Liver (tissue), 9 donors: ENCODE measurements around the gene NUP35. TPM values are rescaled to one million over a fixed set of nuclear protein-coding genes. Genes with fewer than 3 reads are reported as not detected.
"Not testable (repeated sequence)": the region's sequence is repeated elsewhere in the genome, so short reads cannot be mapped to it uniquely, and the experiment has no call there.

Source experiments
- DNase-seq: peaks from one replicate; pipeline ENCODE4 v3.0.0-alpha.2; 2017; ENCODE audit warnings: low spot score
- H3K27ac ChIP-seq, 2 donors: one replicate each; pipeline ENCODE4 v1.7.0; 2013; ENCODE audit warnings: inconsistent platforms in 2 of 2, low read length in 2 of 2, control low read depth in 1 of 2, low read depth in 1 of 2, mild to moderate bottlenecking in 1 of 2
- H3K27me3 ChIP-seq, 4 donors: one replicate each; pipeline versions ENCODE4 v1.6.1 to v1.7.0; 2013; ENCODE audit warnings: low read length in 3 of 4, inconsistent platforms in 1 of 4, mild to moderate bottlenecking in 1 of 4, moderate library complexity in 1 of 4; ENCODE audit not compliant: control insufficient read depth in 4 of 4, insufficient read depth in 4 of 4
- H3K36me3 ChIP-seq, 4 donors: one replicate each; pipeline versions ENCODE4 v1.6.1 to v1.7.0; 2013; ENCODE audit warnings: low read length in 3 of 4, mild to moderate bottlenecking in 3 of 4, low read depth in 1 of 4, moderate library complexity in 1 of 4; ENCODE audit not compliant: control insufficient read depth in 4 of 4, insufficient read depth in 3 of 4
- H3K4me1 ChIP-seq, 4 donors: one replicate each; pipeline versions ENCODE4 v1.6.1 to v1.7.0; 2013; ENCODE audit warnings: low read length in 3 of 4, mild to moderate bottlenecking in 3 of 4, moderate library complexity in 1 of 4; ENCODE audit not compliant: control insufficient read depth in 4 of 4, insufficient read depth in 4 of 4
- H3K4me3 ChIP-seq, 3 donors: one replicate each; pipeline versions ENCODE4 v1.6.1 to v1.7.0; 2013; ENCODE audit warnings: low read length in 3 of 3, control low read depth in 1 of 3, low read depth in 1 of 3, mild to moderate bottlenecking in 1 of 3
- H3K9ac ChIP-seq, 2 donors: one replicate each; pipeline ENCODE4 v1.7.0; 2013; ENCODE audit warnings: low read length in 2 of 2, mild to moderate bottlenecking in 2 of 2, moderate library complexity in 2 of 2, control low read depth in 1 of 2, low read depth in 1 of 2
- H3K9me3 ChIP-seq, 4 donors: one replicate each; pipeline versions ENCODE4 v1.6.1 to v1.7.0; 2013; ENCODE audit warnings: low read length in 3 of 4; ENCODE audit not compliant: control insufficient read depth in 4 of 4
- ATF3 ChIP-seq: IDR thresholded peaks from 2 replicates; pipeline ENCODE4 v1.6.1; 2016; ENCODE audit warnings: antibody characterized with exemption
- CTCF ChIP-seq: fragments of 150-350 bp; IDR thresholded peaks from 2 replicates; pipeline ENCODE4 v1.5.1; 2017; ENCODE audit warnings: improper control_type of control experiment, low read depth, low read length; ENCODE audit not compliant: missing input control
- EGR1 ChIP-seq, 2 donors: IDR thresholded peaks; 2 replicates each; pipeline ENCODE4 v1.6.1; 2016 to 2018; ENCODE audit warnings: antibody characterized with exemption in 2 of 2, low read depth in 2 of 2
- FOXA1 ChIP-seq: IDR thresholded peaks from 2 replicates; pipeline ENCODE4 v1.6.1; 2016; ENCODE audit warnings: antibody characterized with exemption
- FOXA2 ChIP-seq: IDR thresholded peaks from 2 replicates; pipeline ENCODE4 v1.6.1; 2016; ENCODE audit warnings: antibody characterized with exemption
- GABPA ChIP-seq, 2 donors: IDR thresholded peaks in 1 of 2; conservative IDR thresholded peaks in 1 of 2; 2 replicates each; pipeline ENCODE4 v1.6.1; 2016; ENCODE audit warnings: antibody characterized with exemption in 2 of 2, mild to moderate bottlenecking in 1 of 2, moderate library complexity in 1 of 2
- HNF4A ChIP-seq, 2 donors: conservative IDR thresholded peaks; 2 replicates each; pipeline ENCODE4 v1.6.1; 2016; ENCODE audit warnings: antibody characterized with exemption in 2 of 2, mild to moderate bottlenecking in 2 of 2
- HNF4G ChIP-seq: IDR thresholded peaks from 2 replicates; pipeline ENCODE4 v1.6.1; 2016; ENCODE audit warnings: antibody characterized with exemption
- JUND ChIP-seq, 2 donors: IDR thresholded peaks; 2 replicates each; pipeline ENCODE4 v1.6.1; 2016; ENCODE audit warnings: antibody characterized with exemption in 2 of 2
- MAX ChIP-seq: IDR thresholded peaks from 2 replicates; pipeline ENCODE4 v1.6.1; 2016; ENCODE audit warnings: antibody characterized with exemption
- NR2F2 ChIP-seq: IDR thresholded peaks from 2 replicates; pipeline ENCODE4 v1.6.1; 2016; ENCODE audit warnings: antibody characterized with exemption
- RAD21 ChIP-seq, 2 donors: IDR thresholded peaks; 2 replicates each; pipeline ENCODE4 v1.6.1; 2016; ENCODE audit warnings: antibody characterized with exemption in 2 of 2, mild to moderate bottlenecking in 2 of 2
- REST ChIP-seq: IDR thresholded peaks from 2 replicates; pipeline ENCODE4 v1.6.1; 2016; ENCODE audit warnings: antibody characterized with exemption, mild to moderate bottlenecking
- RXRA ChIP-seq, 2 donors: IDR thresholded peaks; 2 replicates each; pipeline ENCODE4 v1.6.1; 2017 to 2018; ENCODE audit warnings: antibody characterized with exemption in 2 of 2, mild to moderate bottlenecking in 1 of 2
- TAF1 ChIP-seq: conservative IDR thresholded peaks from 2 replicates; pipeline ENCODE4 v1.6.1; 2016; ENCODE audit warnings: antibody characterized with exemption, mild to moderate bottlenecking
- YY1 ChIP-seq: IDR thresholded peaks from 2 replicates; pipeline ENCODE4 v1.6.1; 2016; ENCODE audit warnings: antibody characterized with exemption, mild to moderate bottlenecking
- ZBTB33 ChIP-seq: IDR thresholded peaks from 2 replicates; pipeline ENCODE4 v1.6.1; 2016; ENCODE audit warnings: antibody characterized with exemption
- WGBS: extraction: QIAGEN DNeasy Blood & Tissue Kit; methylation state at CpG from one replicate; pipeline ENCODE4 v1.1.7; 2013; 5-methylcytosine and 5-hydroxymethylcytosine counted together
- polyA plus RNA-seq, 2 donors: library from polyadenylated mRNA; stranded (reverse) in 1 of 2; unstranded in 1 of 2; fragments of 200-250 nt in 1 of 2; fragments of >200 nt in 1 of 2; fragmentation: Nextera tagmentation in 1 of 2; extraction: Ambion mirVana in 1 of 2; gene quantifications; one replicate each; pipeline versions ENCODE4 v1.2.1 to v1.2.3, GENCODE V29; 2013 to 2015
- total RNA-seq, 2 donors: library from RNA; depleted of rRNA; stranded (reverse); fragments of >200 nt; gene quantifications; one replicate each; pipeline ENCODE4 v1.2.3, GENCODE V29; 2014
- donor health status: healthy.
- donor health status: healthy.
- donor health status: healthy.
- donor health status: healthy.
- donor health status: healthy.

Gene NUP35
- total and polyA plus RNA-seq, 4 donors, result 6.8 to 15.0 (median 10.8) TPM

- H3K27ac ChIP-seq, result no peak overlapping the region
- TF ChIP-seq ZBTB33 (no peak), EGR1 (IDR thresholded peaks at IDR 0.05; ENCODE audit: low read depth in 2 of 2) (no peak), ATF3 (no peak), JUND (IDR thresholded peaks at IDR 0.05) (no peak), HNF4A (conservative IDR thresholded peaks at IDR 0.05) (no peak), FOXA1 (no peak), YY1 (no peak), HNF4G (no peak), GABPA (IDR thresholded peaks at IDR 0.05 in 1 of 2, conservative IDR thresholded peaks at IDR 0.05 in 1 of 2) (no peak), NR2F2 (no peak), RXRA (IDR thresholded peaks at IDR 0.05) (no peak)
- no peaks in the 10 kb centered on the region for H3K27me3 ChIP-seq
- H3K9ac ChIP-seq, result no peak overlapping the region
- no peak overlapping the region for H3K4me3 ChIP-seq
- peaks cover 1 to 16% (median 9%) of the 10 kb centered on the region in 4 donors for H3K36me3 ChIP-seq
- no peak for DNase-seq
- H3K9me3 ChIP-seq, result no peaks in the 10 kb centered on the region
- 97% methylated on average over 3 of the region's 3 CpGs for WGBS
- H3K4me1 ChIP-seq, result no peaks in the 10 kb centered on the region
These were observed 42.0 kb downstream of the NUP35 start for GRCh38 chr2:183166210-183166609.

GRCh38 chr2:183166976-183167375 is 42.7 kb downstream of the NUP35 start:
- not testable (repeated sequence) for H3K4me3 ChIP-seq, H3K27ac ChIP-seq, H3K9ac ChIP-seq, H3K27me3 ChIP-seq, H3K4me1 ChIP-seq, DNase-seq, H3K9me3 ChIP-seq
- peaks cover 0 to 14% (median 5%) of the 10 kb centered on the region in 4 donors for H3K36me3 ChIP-seq
- 94% methylated on average over 5 of the region's 5 CpGs for WGBS

- 96% methylated on average over 6 of the region's 6 CpGs for WGBS
These were observed 48.1 kb downstream of the NUP35 start for GRCh38 chr2:183172220-183172887.

More at GRCh38 chr2:183172220-183172887, 48.1 kb downstream of the NUP35 start:
- no peak for TF ChIP-seq JUND (IDR thresholded peaks at IDR 0.05)
- TF ChIP-seq FOXA2, result no peak
- TF ChIP-seq HNF4A (conservative IDR thresholded peaks at IDR 0.05), result no peak
- TF ChIP-seq RAD21 (IDR thresholded peaks at IDR 0.05), result no peak
- no peak for TF ChIP-seq RXRA (IDR thresholded peaks at IDR 0.05)
- no peak for TF ChIP-seq TAF1
- TF ChIP-seq ATF3, result no peak
- TF ChIP-seq MAX, result no peak
- no peak for TF ChIP-seq NR2F2
- no peak for TF ChIP-seq CTCF
- TF ChIP-seq HNF4G, result no peak
- TF ChIP-seq FOXA1, result no peak
- no peak for TF ChIP-seq REST
- no peak for TF ChIP-seq ZBTB33
- no peak for TF ChIP-seq YY1
- Histone ChIP-seq H3K36me3 (no peaks in the 10 kb centered on the region), H3K4me3 (no peak overlapping the region), H3K4me1 (no peaks in the 10 kb centered on the region), H3K27ac (no peak overlapping the region), H3K9me3 (no peaks in the 10 kb centered on the region), H3K27me3 (no peaks in the 10 kb centered on the region), H3K9ac (no peak overlapping the region)
- no peak for DNase-seq
